ELR (cell line): ENCODE data around the gene TNFRSF9.
"Not testable (repeated sequence)": the region's sequence is repeated elsewhere in the genome, so short reads cannot be mapped to it uniquely, and the experiment has no call there.

ENCODE experiments used
- DNase-seq: peaks from one replicate; pipeline ENCODE4 v3.0.0-alpha.2; 2015; ENCODE audit warnings: low read depth

The TNFRSF9 gene

GRCh38 chr1:7940745-7941436 lies at the start of gene TNFRSF9:
TNFRSF9 (minus strand) TSS chr1:7940839; CDS start chr1:7939994, 845 bp downstream.
- peak; percentile 73 for DNase-seq

- DNase-seq, result no peak
Measured at GRCh38 chr1:7989762-7990428, 49.3 kb upstream of the TNFRSF9 start.

- peak; percentile 65 for DNase-seq
Measured at GRCh38 chr1:7988576-7988975, 47.9 kb upstream of the TNFRSF9 start.

GRCh38 chr1:7987528-7987927 lies 46.9 kb upstream of the TNFRSF9 start:
- no peak for DNase-seq

- DNase-seq, result no peak
Measured at GRCh38 chr1:7985851-7986612, 45.4 kb upstream of the TNFRSF9 start.

- no peak for DNase-seq
Measured at GRCh38 chr1:7984811-7985210, 44.2 kb upstream of the TNFRSF9 start.

GRCh38 chr1:7983086-7983778 lies 42.6 kb upstream of the TNFRSF9 start:
- no peak for DNase-seq

GRCh38 chr1:7980984-7981383 lies 40.3 kb upstream of the TNFRSF9 start:
- no peak for DNase-seq

GRCh38 chr1:7975212-7975865 lies 34.7 kb upstream of the TNFRSF9 start:
- DNase-seq, result peak; percentile 83

GRCh38 chr1:7973086-7973485 lies 32.4 kb upstream of the TNFRSF9 start:
- no peak for DNase-seq

GRCh38 chr1:7972285-7972684 lies 31.6 kb upstream of the TNFRSF9 start:
- no peak for DNase-seq

GRCh38 chr1:7971024-7971423 lies 30.4 kb upstream of the TNFRSF9 start:
- no peak for DNase-seq

GRCh38 chr1:7970246-7970645 lies 29.6 kb upstream of the TNFRSF9 start:
- DNase-seq, result no peak

- no peak for DNase-seq
Measured at GRCh38 chr1:7967651-7968050, 27.0 kb upstream of the TNFRSF9 start.

GRCh38 chr1:7967196-7967595 lies 26.6 kb upstream of the TNFRSF9 start:
- DNase-seq, result no peak

GRCh38 chr1:7964476-7964875 lies 23.8 kb upstream of the TNFRSF9 start:
- no peak for DNase-seq

- DNase-seq, result not testable (repeated sequence)
Measured at GRCh38 chr1:7963841-7964240, 23.2 kb upstream of the TNFRSF9 start.

GRCh38 chr1:7963378-7963730 lies 22.7 kb upstream of the TNFRSF9 start:
- DNase-seq, result not testable (repeated sequence)

GRCh38 chr1:7962636-7963377 lies 22.2 kb upstream of the TNFRSF9 start:
- peak; percentile 29 for DNase-seq

- DNase-seq, result no peak
Measured at GRCh38 chr1:7962014-7962335, 21.3 kb upstream of the TNFRSF9 start.
